Stimulated activated CD8-positive, alpha-beta memory T cell treated with anti-CD3 and anti-CD28 coated beads, Interleukin-12 subunit alpha, Interleukin-12 subunit beta, amount 100 ng/mL, for 24 hours (primary cell): Measurements from ENCODE around the gene GLRB.
"Not testable (repeated sequence)": the region's sequence is repeated elsewhere in the genome, so short reads cannot be mapped to it uniquely, and the experiment has no call there.

Experiments used
- DNase-seq: peaks from one replicate; pipeline ENCODE4 v3.0.0-alpha.2; 2020; ENCODE audit errors: extremely low read depth

The GLRB gene

GRCh38 chr4:157128395-157128794, 52.4 kb downstream of the GLRB start:
- DNase-seq = no peak

- DNase-seq = no peak
These were observed 66.0 kb downstream of the GLRB start for GRCh38 chr4:157141976-157142375.

- DNase-seq = no peak
These were observed 67.4 kb downstream of the GLRB start for GRCh38 chr4:157143369-157143768.

- no peak for DNase-seq
These were observed 75.8 kb downstream of the GLRB start for GRCh38 chr4:157151711-157152110.

- no peak for DNase-seq
These were observed 90.1 kb downstream of the GLRB start for GRCh38 chr4:157165935-157166610.

- DNase-seq = no peak
These were observed 94.4 kb downstream of the GLRB start for GRCh38 chr4:157170321-157170720.

GRCh38 chr4:157172011-157172410, 96.1 kb downstream of the GLRB start:
- DNase-seq = no peak

GRCh38 chr4:157180268-157180667, 104.3 kb downstream of the GLRB start:
- not testable (repeated sequence) for DNase-seq

- DNase-seq = no peak
These were observed 108.3 kb downstream of the GLRB start for GRCh38 chr4:157184300-157184699.

- no peak for DNase-seq
These were observed 109.4 kb downstream of the GLRB start for GRCh38 chr4:157185363-157185762.

GRCh38 chr4:157195374-157195773, 119.4 kb downstream of the GLRB start:
- no peak for DNase-seq

- no peak for DNase-seq
These were observed 120.1 kb downstream of the GLRB start for GRCh38 chr4:157196046-157196445.

GRCh38 chr4:157204634-157205244, 128.8 kb downstream of the GLRB start:
- no peak for DNase-seq

- DNase-seq = no peak
These were observed 141.8 kb downstream of the GLRB start for GRCh38 chr4:157217708-157218107.

GRCh38 chr4:157219711-157220370, 143.9 kb downstream of the GLRB start:
- no peak for DNase-seq

GRCh38 chr4:157220371-157220881, 144.5 kb downstream of the GLRB start, which contains the start of gene GRIA2:
Gene GRIA2 (plus strand): TSS chr4:157220728. CDS start chr4:157221043, 315 bp downstream.
- no peak for DNase-seq

- no peak for DNase-seq
These were observed 145.5 kb downstream of the GLRB start for GRCh38 chr4:157221426-157221894.
